Mucosa of rectum (tissue), 2 donors: ENCODE results near the gene TRDN.
"Not testable (repeated sequence)": the region's sequence is repeated elsewhere in the genome, so short reads cannot be mapped to it uniquely, and the experiment has no call there.

Experiments
- H3K27ac ChIP-seq, 2 donors: one replicate each; pipeline ENCODE4 v1.7.0; 2013; ENCODE audit warnings: inconsistent platforms in 2 of 2, low read depth in 2 of 2, low read length in 2 of 2
- H3K27me3 ChIP-seq, 2 donors: one replicate each; pipeline ENCODE4 v1.7.0; 2013; ENCODE audit warnings: low read length in 2 of 2; ENCODE audit not compliant: control insufficient read depth in 2 of 2, insufficient read depth in 2 of 2
- H3K36me3 ChIP-seq, 2 donors: one replicate each; pipeline ENCODE4 v1.7.0; 2013; ENCODE audit warnings: low read length in 2 of 2; ENCODE audit not compliant: control insufficient read depth in 2 of 2, insufficient read depth in 2 of 2
- H3K4me1 ChIP-seq, 2 donors: one replicate each; pipeline ENCODE4 v1.7.0; 2013; ENCODE audit warnings: low read length in 2 of 2, mild to moderate bottlenecking in 1 of 2; ENCODE audit not compliant: control insufficient read depth in 2 of 2, insufficient read depth in 2 of 2
- H3K4me3 ChIP-seq, 2 donors: one replicate each; pipeline ENCODE4 v1.7.0; 2013; ENCODE audit warnings: low read length in 2 of 2
- H3K9ac ChIP-seq, 2 donors: one replicate each; pipeline ENCODE4 v1.7.0; 2013; ENCODE audit warnings: low read length in 2 of 2, low read depth in 1 of 2, mild to moderate bottlenecking in 1 of 2
- H3K9me3 ChIP-seq, 2 donors: one replicate each; pipeline ENCODE4 v1.7.0; 2013; ENCODE audit warnings: low read length in 2 of 2; ENCODE audit not compliant: control insufficient read depth in 2 of 2
- donor health status: healthy.
- donor health status: Normal muscosa, but diverticular disease.

TRDN gene

DNA sequence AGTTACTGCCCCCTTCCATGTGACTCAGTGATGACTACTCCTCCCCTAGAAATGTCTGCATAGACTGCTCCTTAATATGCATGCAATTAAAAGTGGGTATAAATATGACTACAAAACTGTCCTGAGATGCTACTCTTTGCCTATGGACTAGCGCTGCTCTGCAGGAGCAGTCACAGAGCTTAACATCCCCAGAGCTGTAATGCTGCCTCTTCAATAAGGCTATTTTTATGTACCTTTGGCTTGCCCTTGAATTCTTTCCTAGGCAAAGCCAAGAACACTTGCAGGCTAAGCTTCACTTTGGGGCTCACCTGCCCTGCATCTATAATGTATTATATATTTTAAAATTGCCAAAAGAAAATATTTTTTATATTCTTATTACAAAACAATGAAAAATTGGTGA lies 341.6 kb downstream of the TRDN start:
- H3K36me3 ChIP-seq = no peaks in the 10 kb centered on the region
- H3K9me3 ChIP-seq = no peaks in the 10 kb centered on the region
- H3K9ac ChIP-seq = no peak overlapping the region
- H3K4me3 ChIP-seq = no peak overlapping the region
- H3K27ac ChIP-seq = no peak overlapping the region
- H3K27me3 ChIP-seq = no peaks in the 10 kb centered on the region
- no peaks in the 10 kb centered on the region for H3K4me1 ChIP-seq

DNA sequence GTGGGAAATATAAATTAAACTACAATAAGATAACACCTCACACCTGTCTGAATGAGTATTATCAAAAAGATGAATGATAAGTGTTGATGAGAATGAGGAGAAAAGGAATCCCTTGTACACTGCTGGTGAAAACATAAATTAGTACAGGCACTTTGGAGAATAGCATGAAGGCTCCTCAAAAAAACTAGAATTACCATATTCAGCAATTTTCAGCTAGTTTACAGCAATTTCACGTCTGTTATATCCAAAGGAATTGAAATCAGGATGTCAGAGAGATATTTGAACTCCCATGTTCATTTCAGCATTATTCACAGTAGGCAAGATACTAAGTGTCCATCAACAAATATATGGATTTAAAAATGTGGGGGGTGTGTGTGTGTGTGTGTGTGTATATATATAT lies 348.1 kb downstream of the TRDN start:
- Histone ChIP-seq H3K27me3 (no peaks in the 10 kb centered on the region), H3K9me3 (no peaks in the 10 kb centered on the region), H3K27ac (no peak overlapping the region), H3K9ac (no peak overlapping the region), H3K4me1 (no peaks in the 10 kb centered on the region), H3K36me3 (no peaks in the 10 kb centered on the region), H3K4me3 (no peak overlapping the region)

DNA sequence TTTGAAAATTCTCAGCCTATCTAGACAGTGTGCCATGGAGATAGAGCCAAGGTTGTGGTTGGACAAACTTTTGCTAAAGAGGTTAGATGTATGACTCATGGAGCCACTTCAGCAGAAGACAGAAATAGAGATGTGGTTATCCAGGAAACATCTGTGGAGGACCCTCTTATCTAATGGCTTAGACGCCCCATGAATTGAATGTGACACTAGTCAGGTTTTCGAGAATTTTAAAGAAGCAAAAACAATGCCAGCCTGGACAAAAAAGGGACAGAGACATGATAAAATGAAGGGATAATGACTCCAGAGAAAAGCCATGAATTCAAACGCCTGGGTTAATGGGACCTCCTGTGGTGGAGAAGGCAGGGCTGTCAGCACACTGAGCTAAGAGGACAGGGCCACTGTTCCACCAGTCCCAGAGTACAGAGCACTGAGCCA lies 360.2 kb downstream of the TRDN start:
- no peak overlapping the region for H3K4me3 ChIP-seq
- H3K36me3 ChIP-seq = no peaks in the 10 kb centered on the region
- H3K4me1 ChIP-seq = no peaks in the 10 kb centered on the region
- H3K27ac ChIP-seq = no peak overlapping the region
- no peaks in the 10 kb centered on the region for H3K9me3 ChIP-seq
- H3K9ac ChIP-seq = no peak overlapping the region
- H3K27me3 ChIP-seq = no peaks in the 10 kb centered on the region

DNA sequence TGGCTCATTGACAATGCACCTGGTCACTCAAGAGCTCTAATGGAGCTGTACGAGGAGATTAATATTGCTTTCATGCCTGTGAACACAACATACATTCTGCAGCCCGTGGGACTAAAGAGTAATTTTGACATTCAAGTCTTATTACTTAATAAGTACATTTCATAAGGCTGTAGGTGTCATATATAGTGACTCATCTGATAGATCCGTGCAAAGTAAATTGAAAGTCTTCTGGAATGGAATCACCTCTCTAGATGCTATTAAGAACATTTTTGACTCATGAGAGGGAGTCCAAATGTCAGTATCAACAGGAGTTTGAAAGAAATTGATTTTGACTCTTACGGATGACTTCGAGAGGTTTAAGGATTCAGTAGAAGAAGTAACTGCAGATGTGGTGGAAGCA lies 372.8 kb downstream of the TRDN start:
- Histone ChIP-seq H3K27me3 (no peaks in the 10 kb centered on the region), H3K9me3 (no peaks in the 10 kb centered on the region), H3K4me3 (no peak overlapping the region), H3K27ac (no peak overlapping the region), H3K36me3 (no peaks in the 10 kb centered on the region), H3K9ac (no peak overlapping the region), H3K4me1 (no peaks in the 10 kb centered on the region)

DNA sequence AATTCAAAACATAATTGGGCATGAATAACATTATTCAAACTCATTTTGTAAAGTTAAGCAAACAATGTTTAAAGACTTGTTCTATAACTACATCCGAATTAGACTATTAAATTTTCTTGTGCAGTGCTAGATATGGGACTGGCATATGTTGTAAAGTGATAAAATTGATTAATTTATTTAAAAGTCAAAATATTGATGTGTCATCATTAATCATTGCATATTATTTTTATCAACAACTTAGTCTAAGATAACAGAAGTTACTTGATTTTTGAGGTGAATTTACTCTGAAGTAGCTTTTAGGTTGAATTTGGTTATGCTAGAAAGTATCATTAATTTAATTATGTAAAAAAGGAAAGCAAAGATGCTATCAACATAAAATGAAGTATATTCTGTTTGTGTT lies 396.1 kb downstream of the TRDN start:
- H3K27me3 ChIP-seq = no peaks in the 10 kb centered on the region
- H3K4me1 ChIP-seq = no peaks in the 10 kb centered on the region
- no peaks in the 10 kb centered on the region for H3K36me3 ChIP-seq

DNA sequence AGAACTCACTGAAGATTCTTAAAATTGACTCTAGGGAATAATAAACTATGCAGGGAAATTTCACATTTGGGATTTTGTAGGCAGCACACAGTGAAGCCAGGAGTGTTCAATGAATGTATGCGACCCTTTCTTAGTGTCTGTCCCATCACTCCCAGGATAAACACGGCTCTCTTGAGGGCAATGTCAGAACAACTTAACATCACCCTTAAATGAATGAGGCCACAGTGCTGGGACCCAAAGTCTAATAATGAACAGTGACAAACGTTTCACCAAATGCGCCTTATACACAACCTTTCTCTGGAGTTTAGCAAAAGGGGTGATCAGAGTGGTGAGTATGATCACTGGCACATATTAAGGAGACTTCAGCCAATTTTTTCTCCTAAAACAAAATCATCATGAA lies 403.4 kb downstream of the TRDN start:
- Histone ChIP-seq H3K27me3 (no peaks in the 10 kb centered on the region), H3K4me3 (no peak overlapping the region), H3K9ac (no peak overlapping the region), H3K36me3 (no peaks in the 10 kb centered on the region), H3K4me1 (no peaks in the 10 kb centered on the region), H3K27ac (no peak overlapping the region), H3K9me3 (no peaks in the 10 kb centered on the region)

More for the DNA sequence above, 396.1 kb downstream of the TRDN start:
- no peak overlapping the region for H3K4me3 ChIP-seq
- H3K9ac ChIP-seq = no peak overlapping the region
- no peak overlapping the region for H3K27ac ChIP-seq
- H3K9me3 ChIP-seq = no peaks in the 10 kb centered on the region

DNA sequence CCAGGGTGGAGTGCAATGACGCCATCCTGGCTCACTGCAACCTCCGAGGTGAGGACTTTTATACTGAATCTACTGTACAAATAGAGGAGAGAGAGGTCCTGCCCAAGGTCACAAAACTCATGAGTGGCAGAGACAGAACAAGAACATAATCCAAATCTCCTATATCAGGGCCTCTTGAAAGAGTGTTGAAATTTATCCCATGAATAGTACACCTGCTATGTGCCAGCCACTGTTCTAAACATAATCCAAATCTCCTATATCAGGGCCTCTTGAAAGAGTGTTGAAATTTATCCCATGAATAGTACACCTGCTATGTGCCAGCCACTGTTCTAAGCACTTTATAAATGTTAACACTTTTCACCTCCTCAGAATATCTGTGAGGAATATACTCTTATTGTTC lies 409.0 kb downstream of the TRDN start:
- not testable (repeated sequence) for H3K9ac ChIP-seq, H3K36me3 ChIP-seq, H3K27ac ChIP-seq, H3K4me1 ChIP-seq, H3K4me3 ChIP-seq, H3K27me3 ChIP-seq, H3K9me3 ChIP-seq

DNA sequence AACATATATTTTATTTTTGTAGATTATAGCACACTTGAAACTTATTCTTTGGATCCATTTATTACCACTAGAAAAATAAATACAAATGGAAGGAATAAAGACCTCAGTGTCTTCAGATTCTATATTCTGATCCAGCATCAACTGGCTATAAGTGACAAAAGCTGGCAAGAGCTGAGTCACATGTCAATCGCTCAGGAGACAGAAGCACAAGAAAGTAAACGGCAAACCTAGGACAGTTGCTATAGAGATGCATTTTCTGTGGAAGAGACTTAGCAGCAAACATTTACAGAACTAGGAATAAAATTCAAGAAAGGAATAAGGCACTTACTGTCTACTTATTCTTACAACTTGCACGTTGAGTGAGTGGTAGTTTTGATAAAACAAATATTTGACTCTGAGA lies 410.4 kb downstream of the TRDN start:
- H3K4me1 ChIP-seq = no peaks in the 10 kb centered on the region
- no peaks in the 10 kb centered on the region for H3K27me3 ChIP-seq
- no peak overlapping the region for H3K27ac ChIP-seq
- no peak overlapping the region for H3K4me3 ChIP-seq
- H3K36me3 ChIP-seq = no peaks in the 10 kb centered on the region
- no peak overlapping the region for H3K9ac ChIP-seq
- no peaks in the 10 kb centered on the region for H3K9me3 ChIP-seq

DNA sequence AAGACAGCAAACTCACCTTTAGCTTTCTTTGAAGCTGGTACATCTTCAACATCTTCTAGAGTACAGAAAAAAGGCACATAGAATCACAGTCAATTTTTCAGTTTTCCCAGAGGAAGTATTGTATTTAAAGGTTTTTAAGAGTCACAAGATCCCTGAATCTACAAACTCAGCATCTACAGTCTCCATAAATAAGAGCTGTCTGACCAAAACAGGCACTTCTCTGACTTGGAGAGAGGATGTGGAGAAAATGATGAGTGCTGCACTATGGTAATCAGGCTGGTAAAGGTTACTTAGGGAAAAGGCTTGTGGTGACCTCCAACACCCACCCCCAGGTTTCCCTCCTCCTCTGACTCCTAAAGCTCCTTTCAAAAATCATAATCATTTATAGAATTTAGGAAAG lies 412.7 kb downstream of the TRDN start:
- no peaks in the 10 kb centered on the region for H3K27me3 ChIP-seq
- H3K4me3 ChIP-seq = no peak overlapping the region
- H3K4me1 ChIP-seq = no peaks in the 10 kb centered on the region
- H3K36me3 ChIP-seq = no peaks in the 10 kb centered on the region
- H3K9me3 ChIP-seq = no peaks in the 10 kb centered on the region
- H3K9ac ChIP-seq = no peak overlapping the region
- H3K27ac ChIP-seq = no peak overlapping the region

DNA sequence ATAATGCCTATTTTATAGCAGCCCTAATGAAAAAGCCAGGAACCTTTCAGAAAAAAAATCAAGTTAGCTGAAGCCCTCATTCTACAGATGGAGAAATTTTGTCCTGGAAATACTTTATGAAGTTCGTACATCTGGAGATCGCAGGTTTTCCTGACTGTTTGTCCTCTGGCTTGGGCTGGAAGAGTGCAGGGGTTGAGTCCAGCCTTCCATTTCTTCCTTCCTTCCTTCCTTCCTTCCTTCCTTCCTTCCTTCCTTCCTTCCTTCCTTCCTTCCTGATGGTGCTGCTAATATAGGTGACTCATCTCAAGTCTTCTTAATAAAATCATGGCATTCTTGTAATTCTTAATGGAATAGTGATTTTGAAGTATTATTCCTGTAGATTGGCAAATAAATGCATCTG lies 413.3 kb downstream of the TRDN start:
- H3K9me3 ChIP-seq = no peaks in the 10 kb centered on the region
- no peak overlapping the region for H3K27ac ChIP-seq
- no peaks in the 10 kb centered on the region for H3K36me3 ChIP-seq
- no peak overlapping the region for H3K9ac ChIP-seq
- no peaks in the 10 kb centered on the region for H3K4me1 ChIP-seq
- no peaks in the 10 kb centered on the region for H3K27me3 ChIP-seq
- H3K4me3 ChIP-seq = no peak overlapping the region

DNA sequence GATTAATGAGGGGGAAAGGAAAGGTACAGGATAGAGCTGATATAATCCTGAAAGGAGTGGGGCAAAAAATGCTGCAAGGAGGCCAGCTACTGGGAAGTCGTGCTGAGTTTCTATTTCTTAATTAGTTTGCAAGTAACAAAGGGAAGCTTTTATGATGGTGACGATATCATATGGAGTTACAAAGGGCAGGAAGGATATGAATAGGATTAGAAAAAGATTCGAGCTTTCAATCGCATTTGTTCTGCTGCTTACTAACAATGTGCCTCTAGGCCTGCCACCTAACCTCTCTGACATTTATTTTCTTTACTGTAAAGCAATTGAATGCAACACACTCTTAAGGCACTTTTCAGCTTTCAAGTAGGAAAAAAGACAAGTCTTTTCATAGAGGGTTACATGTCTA lies 421.5 kb downstream of the TRDN start:
- Histone ChIP-seq H3K4me3 (no peak overlapping the region), H3K27ac (no peak overlapping the region), H3K27me3 (no peaks in the 10 kb centered on the region), H3K9me3 (no peaks in the 10 kb centered on the region), H3K9ac (no peak overlapping the region), H3K36me3 (no peaks in the 10 kb centered on the region), H3K4me1 (no peaks in the 10 kb centered on the region)
